Measurements from ENCODE around the gene CUL3. TPM values are rescaled to one million over a fixed set of nuclear protein-coding genes. Genes with fewer than 3 reads are reported as not detected.

Gene CUL3
- total and polyA plus RNA-seq, 2 experiments from 2014 or later = 66.4 to 79.0 TPM

- Histone ChIP-seq H3K4me2 (no peak overlapping the region), H4K20me1 (ENCODE audit: insufficient read depth, poor library complexity, severe bottlenecking) (no peaks in the 10 kb centered on the region), H3K9me3 (ENCODE audit: low read depth) (no peaks in the 10 kb centered on the region), H2AFZ (no peak overlapping the region), H3K36me3 (replicated peaks; ENCODE audit: insufficient read depth, low read depth) (no peaks in the 10 kb centered on the region), H3K9me2 (replicated peaks; ENCODE audit: insufficient read depth) (no peaks in the 10 kb centered on the region), H3K4me1 (ENCODE audit: insufficient read depth) (peaks cover 11% of the 10 kb centered on the region), H3K27ac (no peak overlapping the region), H3K79me2 (no peaks in the 10 kb centered on the region), H3K4me3 (no peak overlapping the region), H3K27me3 (no peaks in the 10 kb centered on the region)
- 89% methylated on average over 6 of the region's 6 CpGs for WGBS (ENCODE audit: low lambda C conversion rate, missing lambda C conversion rate)
- TF ChIP-seq EZH2 (IDR thresholded peaks at IDR 0.05; ENCODE audit: borderline replicate concordance) (no peak), EZH2phosphoT487 (IDR thresholded peaks at IDR 0.05; ENCODE audit: low read depth, severe bottlenecking, unreplicated experiment) (no peak), CTCF (IDR thresholded peaks at IDR 0.05; ENCODE audit: poor library complexity) (no peak)
- DNase-seq (ENCODE audit: low spot score) = no peak
These were observed 153.1 kb downstream of the CUL3 start for GRCh38 chr2:224432003-224432579.

- no peak overlapping the region for H3K4me2 ChIP-seq
These were observed 155.7 kb downstream of the CUL3 start for GRCh38 chr2:224429441-224429810.

GRCh38 chr2:224428787-224429440, 156.2 kb downstream of the CUL3 start:
- Histone ChIP-seq H3K9me2 (replicated peaks; ENCODE audit: insufficient read depth) (no peaks in the 10 kb centered on the region), H3K4me1 (ENCODE audit: insufficient read depth) (peaks cover 6% of the 10 kb centered on the region), H3K79me2 (no peaks in the 10 kb centered on the region), H3K36me3 (replicated peaks; ENCODE audit: insufficient read depth, low read depth) (no peaks in the 10 kb centered on the region), H4K20me1 (ENCODE audit: insufficient read depth, poor library complexity, severe bottlenecking) (no peaks in the 10 kb centered on the region), H3K4me2 (no peak overlapping the region), H3K27me3 (no peaks in the 10 kb centered on the region), H3K9me3 (ENCODE audit: low read depth) (no peaks in the 10 kb centered on the region), H3K4me3 (no peak overlapping the region), H2AFZ (no peak overlapping the region), H3K27ac (no peak overlapping the region)
- no peak for DNase-seq (ENCODE audit: low spot score)
- no peak for TF ChIP-seq CTCF (IDR thresholded peaks at IDR 0.05; ENCODE audit: poor library complexity)
- no peak for TF ChIP-seq EZH2phosphoT487 (IDR thresholded peaks at IDR 0.05; ENCODE audit: low read depth, severe bottlenecking, unreplicated experiment)
- no peak for TF ChIP-seq EZH2 (IDR thresholded peaks at IDR 0.05; ENCODE audit: borderline replicate concordance)
- WGBS (ENCODE audit: low lambda C conversion rate, missing lambda C conversion rate) = 92% methylated on average over 3 of the region's 3 CpGs

More at GRCh38 chr2:224429441-224429810, 155.7 kb downstream of the CUL3 start:
- H3K79me2 ChIP-seq = no peaks in the 10 kb centered on the region
- H3K27me3 ChIP-seq = no peaks in the 10 kb centered on the region
- H3K36me3 ChIP-seq (replicated peaks; ENCODE audit: insufficient read depth, low read depth) = no peaks in the 10 kb centered on the region
- TF ChIP-seq EZH2 (IDR thresholded peaks at IDR 0.05; ENCODE audit: borderline replicate concordance) (no peak), CTCF (IDR thresholded peaks at IDR 0.05; ENCODE audit: poor library complexity) (no peak), EZH2phosphoT487 (IDR thresholded peaks at IDR 0.05; ENCODE audit: low read depth, severe bottlenecking, unreplicated experiment) (no peak)
- WGBS (ENCODE audit: low lambda C conversion rate, missing lambda C conversion rate) = 56% methylated on average over 2 of the region's 2 CpGs
- peaks cover 11% of the 10 kb centered on the region for H3K4me1 ChIP-seq (ENCODE audit: insufficient read depth)
- H2AFZ ChIP-seq = no peak overlapping the region
- H3K4me3 ChIP-seq = no peak overlapping the region
- H4K20me1 ChIP-seq (ENCODE audit: insufficient read depth, poor library complexity, severe bottlenecking) = no peaks in the 10 kb centered on the region
- no peak for DNase-seq (ENCODE audit: low spot score)
- H3K9me3 ChIP-seq (ENCODE audit: low read depth) = no peaks in the 10 kb centered on the region
- no peak overlapping the region for H3K27ac ChIP-seq
- no peaks in the 10 kb centered on the region for H3K9me2 ChIP-seq (replicated peaks; ENCODE audit: insufficient read depth)

Data from hepatocyte (in vitro differentiated cells).